CD1c-positive myeloid dendritic cell (primary cell): ENCODE results near the gene RNASE1.
"Not testable (repeated sequence)": the region's sequence is repeated elsewhere in the genome, so short reads cannot be mapped to it uniquely, and the experiment has no call there.

Experiments
- DNase-seq: peaks from one replicate; pipeline ENCODE4 v3.0.0-alpha.2; 2016; ENCODE audit errors: extremely low spot score

Gene RNASE1

DNA sequence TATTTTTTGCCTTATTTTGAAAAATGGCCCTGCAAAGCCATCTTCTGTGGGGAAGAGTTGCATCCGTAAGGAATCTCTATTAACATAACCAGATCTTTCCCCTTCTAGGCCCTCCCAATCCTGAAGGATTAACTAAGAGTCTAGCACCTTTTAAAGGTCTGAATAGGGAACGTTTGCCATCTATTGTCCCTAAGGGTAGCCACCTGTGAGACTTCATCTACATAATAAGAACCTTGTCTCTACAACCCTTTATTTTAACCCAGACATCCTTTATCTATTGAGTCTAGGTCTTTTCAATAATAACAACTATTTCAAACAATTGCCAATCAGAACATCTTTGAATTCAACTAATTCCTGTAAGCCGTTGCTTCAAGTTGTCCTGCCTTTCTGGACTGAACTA is 30.0 kb downstream of the RNASE1 start:
- no peak for DNase-seq

DNA sequence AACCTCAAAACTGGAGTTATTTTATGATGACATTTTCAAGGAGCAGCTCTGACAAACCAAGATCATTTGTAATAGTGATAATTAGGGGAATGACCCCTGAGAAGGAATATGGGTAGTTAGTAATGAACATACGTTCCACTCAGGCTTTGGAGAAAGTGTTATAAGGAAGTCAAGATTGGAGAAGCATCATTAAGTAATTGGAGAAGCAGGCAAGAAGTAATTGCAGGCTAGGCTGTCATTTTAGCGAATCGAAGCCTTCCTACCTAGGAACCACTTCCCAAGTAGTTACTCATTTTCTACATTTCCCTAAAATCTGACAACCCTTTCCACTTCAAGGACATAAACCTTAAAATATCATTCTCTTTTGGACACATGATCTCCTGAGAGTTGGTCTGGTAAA is 33.2 kb downstream of the RNASE1 start:
- DNase-seq = peak; percentile 75

DNA sequence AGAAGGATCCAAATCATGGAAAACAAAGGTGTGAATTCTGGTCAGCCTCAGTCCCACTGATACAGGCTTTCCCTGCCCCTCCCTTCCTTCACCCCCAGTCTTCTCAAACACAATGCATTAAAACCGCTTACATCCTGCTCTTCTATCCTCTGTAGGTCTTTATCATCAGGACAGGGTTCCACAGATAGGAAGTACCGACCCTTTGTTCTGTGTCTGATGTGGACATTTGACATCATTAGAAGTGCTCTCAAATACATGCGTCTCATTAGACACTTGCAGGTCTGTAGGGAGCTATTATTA is 34.1 kb downstream of the RNASE1 start:
- DNase-seq = no peak

DNA sequence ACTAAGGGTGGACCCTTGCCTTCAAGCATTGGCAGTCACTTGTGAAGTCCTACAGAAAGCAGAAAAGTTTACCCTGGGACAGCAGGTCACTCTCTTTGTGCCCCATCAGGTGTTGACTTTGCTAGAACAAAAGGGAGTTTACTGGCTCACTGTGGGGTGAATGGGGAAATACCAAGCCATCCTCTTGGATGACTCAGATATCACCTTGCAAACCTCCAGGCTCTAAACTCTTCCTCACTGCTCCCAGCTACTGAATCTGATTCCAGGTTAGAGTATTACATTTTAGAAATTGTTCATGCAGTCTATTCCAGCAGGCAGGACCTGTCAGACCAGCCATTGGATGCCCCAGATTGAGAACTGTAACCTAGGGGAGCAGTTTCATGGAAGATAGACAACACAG is 41.7 kb downstream of the RNASE1 start:
- no peak for DNase-seq

DNA sequence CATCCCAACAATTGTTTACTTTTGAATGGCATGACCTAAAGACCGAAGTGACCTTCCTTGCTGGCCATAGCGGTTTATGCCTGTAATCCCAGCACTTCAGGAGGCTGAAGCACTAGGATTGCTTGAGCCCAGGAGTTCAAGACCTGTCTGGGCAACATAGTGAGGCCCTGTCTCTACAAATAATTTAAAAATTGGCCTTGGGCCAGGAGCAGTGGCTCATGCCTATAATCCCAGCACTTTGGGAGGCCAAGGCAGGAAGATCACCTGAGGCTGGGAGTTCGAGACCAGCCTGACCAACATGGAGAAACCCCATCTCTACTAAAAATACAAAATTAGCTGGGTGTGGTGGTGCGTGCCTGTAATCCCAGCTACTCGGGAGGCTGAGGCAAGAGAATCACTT is 43.2 kb downstream of the RNASE1 start:
- not testable (repeated sequence) for DNase-seq

DNA sequence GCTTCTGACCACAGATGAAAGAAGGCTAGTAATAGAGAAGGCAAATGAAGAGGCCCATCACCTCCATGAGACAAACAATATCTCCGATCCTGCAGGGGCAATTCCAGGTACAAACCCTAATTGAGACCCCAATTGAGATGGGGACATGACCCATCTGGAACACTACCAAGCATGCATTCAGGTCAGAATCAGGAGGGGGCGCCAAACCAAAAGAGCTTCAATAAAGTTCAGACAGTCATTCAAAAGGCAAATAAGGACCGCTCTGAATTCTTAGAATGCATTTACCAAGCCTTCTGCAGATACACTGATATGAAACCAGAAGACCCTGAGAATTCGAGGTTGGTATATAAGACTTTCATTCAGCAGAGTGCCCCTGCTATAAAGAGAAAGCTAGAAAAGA is 44.7 kb downstream of the RNASE1 start:
- peak; percentile 34 for DNase-seq

DNA sequence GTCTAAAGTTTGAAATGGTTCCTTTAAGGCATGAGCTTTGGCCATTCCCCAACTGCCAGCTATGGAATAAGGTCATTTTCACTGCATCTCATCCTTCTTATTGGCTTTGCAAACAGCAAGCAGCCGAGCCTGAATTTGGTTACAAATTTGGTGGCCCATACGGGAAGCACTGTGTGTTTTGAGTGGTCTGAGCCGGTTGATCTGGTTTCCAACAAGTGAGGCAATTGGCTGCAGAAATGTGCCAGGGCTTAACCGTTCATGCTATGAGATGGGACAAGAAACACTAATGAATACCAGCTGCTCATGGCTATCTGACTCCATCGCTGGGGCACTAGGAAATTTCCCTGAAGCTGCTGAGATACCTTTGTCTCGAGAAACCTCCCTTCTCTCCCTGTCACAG is 47.6 kb downstream of the RNASE1 start:
- no peak for DNase-seq

DNA sequence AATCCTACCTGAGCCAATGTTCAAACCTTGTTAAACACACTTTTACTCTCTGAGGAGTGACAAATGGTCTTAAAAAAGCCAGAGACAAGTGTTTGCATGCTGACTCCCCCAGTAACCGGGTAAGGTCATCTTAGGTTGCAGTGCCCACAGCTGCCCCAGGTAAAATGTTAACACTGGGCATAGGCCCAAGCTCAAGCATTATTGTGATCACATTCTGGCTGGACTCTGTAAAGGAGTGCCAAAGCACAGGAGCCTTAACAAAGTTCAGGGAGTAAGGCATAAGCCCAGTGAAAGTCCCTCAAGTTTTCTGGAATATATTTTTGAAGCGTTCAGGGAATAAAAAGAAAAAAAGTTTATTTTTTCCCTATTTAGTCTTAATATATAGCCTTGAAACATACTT is 48.3 kb downstream of the RNASE1 start:
- DNase-seq = no peak

DNA sequence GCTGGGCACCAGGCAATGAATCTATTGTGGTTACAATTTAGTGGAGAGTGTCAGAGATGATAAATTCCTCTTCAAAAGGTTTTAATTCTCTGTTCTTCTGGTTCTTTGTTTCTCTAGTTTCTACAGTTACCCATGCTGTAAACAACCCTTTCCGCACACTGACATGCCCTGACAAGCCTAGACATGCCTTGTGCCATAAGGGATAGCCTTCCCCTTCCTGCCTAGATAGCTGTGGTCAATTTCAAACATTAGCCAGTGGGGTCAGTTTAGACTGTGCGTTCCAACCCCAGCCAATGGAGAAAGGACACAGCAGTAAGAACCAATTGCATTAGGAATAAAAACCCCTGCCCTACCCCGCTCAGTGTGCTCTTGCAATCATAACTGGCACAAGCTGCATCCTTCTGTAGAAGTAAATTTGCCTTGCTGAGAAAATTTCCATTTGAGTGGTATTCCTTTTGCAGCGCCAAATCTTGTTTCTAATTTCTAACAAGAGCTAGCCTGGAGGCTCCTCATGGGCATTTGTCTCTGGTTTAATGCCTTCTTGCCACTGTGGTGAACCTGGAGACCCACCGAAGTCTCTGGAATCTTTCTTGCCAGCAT is 50.6 kb downstream of the RNASE1 start:
- no peak for DNase-seq
